Activated CD4-positive, alpha-beta T cell treated with anti-CD3 and anti-CD28 coated beads, Interleukin-2, amount 50 U/mL, for 1 hour (primary cell): Measurements from ENCODE around the gene RALBP1.
"Not testable (repeated sequence)": the region's sequence is repeated elsewhere in the genome, so short reads cannot be mapped to it uniquely, and the experiment has no call there.

Experiments
- DNase-seq: peaks from one replicate; pipeline ENCODE4 v3.0.0-alpha.2; 2020

The RALBP1 gene

GRCh38 chr18:9455718-9456511 lies 19.4 kb upstream of the RALBP1 start:
- no peak for DNase-seq

- no peak for DNase-seq
Measured at GRCh38 chr18:9466127-9466526, 9.2 kb upstream of the RALBP1 start.

- DNase-seq: no peak
Measured at GRCh38 chr18:9466846-9467245, 8.5 kb upstream of the RALBP1 start.

- no peak for DNase-seq
Measured at GRCh38 chr18:9468998-9469397, 6.3 kb upstream of the RALBP1 start.

- DNase-seq: no peak
Measured at GRCh38 chr18:9469685-9470084, 5.6 kb upstream of the RALBP1 start.

GRCh38 chr18:9474108-9474982 lies 968 bp upstream of the RALBP1 start:
- DNase-seq: no peak

GRCh38 chr18:9475643-9476591 lies 604 bp downstream of the RALBP1 start:
- peak; percentile 43 for DNase-seq

GRCh38 chr18:9476949-9477348 lies 1.6 kb downstream of the RALBP1 start:
- not testable (repeated sequence) for DNase-seq

- DNase-seq: no peak
Measured at GRCh38 chr18:9477509-9477908, 2.2 kb downstream of the RALBP1 start.

GRCh38 chr18:9478545-9478944 lies 3.2 kb downstream of the RALBP1 start:
- no peak for DNase-seq

GRCh38 chr18:9482790-9483189 lies 7.5 kb downstream of the RALBP1 start:
- no peak for DNase-seq

GRCh38 chr18:9483526-9483925 lies 8.2 kb downstream of the RALBP1 start:
- DNase-seq: no peak

- DNase-seq: not testable (repeated sequence)
Measured at GRCh38 chr18:9484856-9485255, 9.5 kb downstream of the RALBP1 start.

GRCh38 chr18:9488538-9488937 lies 13.2 kb downstream of the RALBP1 start:
- DNase-seq: no peak

- DNase-seq: no peak
Measured at GRCh38 chr18:9494778-9495331, 19.5 kb downstream of the RALBP1 start.

GRCh38 chr18:9495465-9495864 lies 20.2 kb downstream of the RALBP1 start:
- no peak for DNase-seq

- DNase-seq: no peak
Measured at GRCh38 chr18:9495916-9496705, 20.8 kb downstream of the RALBP1 start.

GRCh38 chr18:9506046-9506792 lies 30.9 kb downstream of the RALBP1 start:
- no peak for DNase-seq

- DNase-seq: no peak
Measured at GRCh38 chr18:9507565-9508088, 32.3 kb downstream of the RALBP1 start.

- no peak for DNase-seq
Measured at GRCh38 chr18:9508446-9509025, 33.2 kb downstream of the RALBP1 start.
